ENCODE results near the gene TJP3.

The TJP3 gene

DNA sequence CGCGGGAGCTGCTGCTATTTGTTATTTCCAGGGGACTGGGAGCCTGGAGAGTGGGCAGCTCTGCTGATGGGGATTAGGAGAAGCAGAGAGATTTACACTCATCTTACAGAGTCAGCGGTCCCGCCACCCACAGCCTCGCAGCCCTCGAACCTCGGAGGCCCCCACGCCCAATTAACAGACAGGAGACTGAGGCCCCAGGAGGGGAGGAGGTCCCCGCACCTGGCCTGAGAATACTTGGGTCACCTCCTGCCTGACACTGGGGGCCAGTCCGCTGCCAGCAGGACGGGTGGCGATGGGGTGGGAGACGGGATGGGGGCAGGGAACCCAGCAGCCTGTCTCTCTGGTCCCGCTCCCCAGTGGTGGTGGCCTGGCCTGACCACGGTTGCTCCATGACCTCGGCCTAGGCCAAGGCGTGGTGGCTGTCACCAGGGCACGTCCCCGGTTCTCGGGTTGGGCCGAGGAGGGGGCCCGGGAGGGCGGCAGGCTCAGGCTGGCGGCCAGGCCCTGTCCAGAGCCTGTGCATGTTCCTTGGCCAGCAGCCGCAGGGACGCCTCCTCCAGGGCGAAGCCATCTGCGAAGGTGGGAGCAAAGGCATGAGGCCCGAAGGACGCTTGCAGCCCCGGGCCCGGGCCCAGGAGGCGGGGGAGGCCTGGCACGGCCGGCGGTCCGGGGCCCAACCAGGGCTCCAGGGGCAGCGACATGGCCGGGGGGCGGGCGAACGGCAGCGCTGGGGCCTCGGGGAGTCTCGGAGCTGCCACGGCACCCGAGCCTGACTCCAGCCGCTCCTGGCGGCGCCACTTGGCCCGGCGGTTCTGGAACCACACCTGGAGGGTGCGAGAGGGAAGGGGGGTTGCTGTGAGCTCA, 62.2 kb downstream of the TJP3 start:
- DNase-seq = no peak

GRCh38 chr19:3771000-3771905, 63.1 kb downstream of the TJP3 start:
- no peak for DNase-seq

- DNase-seq = no peak
Observed at GRCh38 chr19:3771906-3772455, 63.8 kb downstream of the TJP3 start, which contains the start of gene RAX2. Gene RAX2, minus strand, starts transcription at chr19:3772228. Its CDS starts 486 bp downstream, at chr19:3771742.

DNA sequence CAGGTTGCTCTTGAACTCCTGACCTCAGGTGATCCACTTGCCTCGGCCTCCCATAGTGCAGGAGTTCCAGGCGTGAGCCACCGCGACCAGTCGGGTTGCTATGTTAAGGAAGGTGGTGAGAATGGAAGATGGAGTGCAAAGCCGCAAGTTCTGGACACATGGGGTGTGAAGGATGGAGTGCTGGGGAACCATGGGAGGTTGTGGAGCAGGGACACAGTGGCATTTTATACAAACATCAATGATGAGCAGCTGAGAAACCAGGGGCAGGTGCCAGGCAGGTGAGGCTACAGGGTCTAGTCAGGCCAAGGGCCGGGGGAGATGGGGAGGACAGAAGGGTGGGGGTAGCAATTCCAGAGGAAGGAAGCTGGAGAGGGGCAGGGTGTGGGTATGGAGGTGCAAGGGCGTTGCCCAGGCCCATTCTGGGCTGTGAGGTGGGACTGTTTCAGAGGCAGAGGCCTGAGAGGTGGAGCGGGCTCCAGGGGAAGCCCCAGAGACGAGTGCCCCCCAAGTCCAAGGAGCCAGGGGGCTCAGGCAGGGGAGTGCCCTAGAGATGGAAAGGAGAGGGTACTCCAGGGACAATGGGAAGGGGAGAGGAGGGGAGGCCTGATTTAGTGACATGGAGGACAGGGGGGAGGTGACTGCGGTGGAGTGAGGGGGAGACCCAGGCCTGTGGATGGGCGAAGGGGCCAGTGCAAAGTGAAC, 65.8 kb downstream of the TJP3 start:
- DNase-seq = no peak

- no peak for DNase-seq
Observed at GRCh38 chr19:3774621-3775373, 66.6 kb downstream of the TJP3 start.

DNA sequence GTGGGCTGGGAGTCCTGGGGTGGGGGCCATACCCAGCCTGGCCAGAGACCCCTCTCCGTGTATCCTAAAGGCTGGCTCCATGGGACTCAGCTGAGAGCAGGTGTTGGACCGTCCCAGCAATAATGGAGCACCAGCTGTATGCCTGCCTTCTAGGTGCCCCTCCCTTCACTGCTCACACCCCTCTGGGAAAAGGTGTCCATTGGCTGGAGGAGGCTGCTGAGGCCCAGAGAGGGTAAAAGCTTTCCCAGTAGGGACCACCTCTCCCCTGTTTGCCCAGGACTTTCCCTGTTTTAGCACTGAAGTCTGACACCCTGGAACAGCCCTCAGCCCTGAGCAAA, 67.2 kb downstream of the TJP3 start:
- DNase-seq = no peak

- no peak for DNase-seq
Observed at GRCh38 chr19:3775831-3776230, 67.6 kb downstream of the TJP3 start.

DNA sequence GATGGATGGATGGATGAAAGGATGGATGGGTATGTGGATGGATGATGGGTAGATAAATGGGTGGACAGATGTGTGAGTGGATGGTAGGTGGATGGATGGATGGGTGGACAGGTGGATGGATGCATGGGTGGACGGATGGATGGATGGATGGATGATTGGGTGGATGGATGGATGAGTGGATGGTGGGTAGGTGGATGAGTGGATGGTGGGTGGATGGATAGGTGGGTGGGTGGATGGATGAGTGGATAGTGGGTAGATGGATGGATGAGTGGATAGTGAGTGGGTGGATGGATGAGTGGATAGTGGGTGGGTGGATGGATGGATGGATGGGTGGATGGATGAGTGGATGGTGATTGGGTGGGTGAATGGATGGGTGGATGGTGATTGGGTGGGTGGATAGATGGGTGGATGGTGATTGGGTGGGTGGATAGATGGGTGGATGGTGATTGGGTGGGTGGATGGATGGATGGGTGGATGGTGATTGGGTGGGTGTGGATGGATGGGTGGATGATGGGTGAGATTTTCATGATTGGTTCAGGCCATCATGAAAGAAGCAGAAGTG, 68.4 kb downstream of the TJP3 start:
- no peak for DNase-seq

- DNase-seq = no peak
Observed at GRCh38 chr19:3778104-3778867, 70.1 kb downstream of the TJP3 start.

DNA sequence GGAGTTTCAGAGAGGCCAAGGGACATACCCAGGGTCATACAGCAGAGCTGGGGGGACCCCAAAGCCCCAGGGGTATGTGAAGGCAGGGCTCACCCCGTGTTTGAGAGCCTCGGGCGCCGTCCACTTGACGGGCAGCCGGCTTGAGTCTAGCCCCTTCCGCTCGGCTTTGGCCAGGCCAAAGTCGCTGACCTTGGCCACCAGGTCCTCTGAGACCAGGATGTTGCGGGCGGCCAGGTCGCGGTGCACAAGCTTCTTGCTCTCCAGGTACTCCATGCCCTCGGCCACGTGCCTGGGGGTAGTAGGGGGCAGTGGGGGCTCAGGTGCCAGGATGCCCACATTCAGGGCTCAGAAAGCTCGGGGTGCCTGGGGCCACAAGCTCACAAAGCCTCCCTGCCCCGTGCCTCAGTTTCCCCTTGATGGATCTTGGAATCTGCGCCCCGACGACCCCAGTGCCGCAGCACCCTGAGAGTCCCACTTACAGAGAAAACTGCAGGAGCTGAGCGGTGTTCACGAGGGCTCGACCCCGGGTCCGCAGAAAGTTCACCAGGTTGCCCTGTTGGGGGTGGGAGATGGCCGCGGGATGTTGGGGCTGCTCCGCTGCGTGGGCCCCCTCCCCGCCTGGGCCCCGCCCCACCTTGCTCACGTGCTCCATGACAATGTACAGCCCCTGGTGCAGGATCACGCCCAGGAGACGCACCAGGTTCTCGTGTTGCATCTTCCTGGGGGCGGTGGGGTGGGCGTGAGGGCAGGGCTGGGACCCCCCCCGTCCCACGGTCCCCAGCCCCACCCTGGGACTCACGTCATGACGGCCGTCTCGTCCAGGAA, 70.9 kb downstream of the TJP3 start:
- no peak for DNase-seq

DNA sequence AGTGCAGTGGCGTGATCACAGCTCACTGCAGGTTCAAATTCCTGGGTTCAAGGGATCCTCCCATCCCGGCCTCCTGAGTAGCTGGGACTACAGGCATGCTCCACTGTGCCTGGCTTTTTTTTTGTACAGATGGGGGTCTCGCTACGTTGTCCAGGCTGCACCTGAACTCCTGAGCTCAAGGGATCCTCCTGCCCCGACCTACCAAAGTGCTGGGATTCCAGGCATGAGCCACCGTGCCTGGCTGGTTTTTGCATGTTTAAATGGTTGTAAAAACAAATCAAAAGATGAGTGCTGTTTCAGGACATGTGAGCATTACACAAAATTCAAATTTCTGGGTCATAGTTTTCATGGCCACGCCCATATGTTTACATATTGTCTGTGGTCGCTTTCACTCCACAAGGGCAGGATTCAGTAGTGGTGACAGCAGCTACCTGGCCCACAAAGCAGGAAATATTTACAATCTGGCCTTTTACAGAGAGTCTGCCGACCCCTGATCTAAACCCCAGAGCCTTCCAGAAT, 72.7 kb downstream of the TJP3 start:
- DNase-seq = no peak

- no peak for DNase-seq
Observed at GRCh38 chr19:3781603-3782002, 73.4 kb downstream of the TJP3 start.

DNA sequence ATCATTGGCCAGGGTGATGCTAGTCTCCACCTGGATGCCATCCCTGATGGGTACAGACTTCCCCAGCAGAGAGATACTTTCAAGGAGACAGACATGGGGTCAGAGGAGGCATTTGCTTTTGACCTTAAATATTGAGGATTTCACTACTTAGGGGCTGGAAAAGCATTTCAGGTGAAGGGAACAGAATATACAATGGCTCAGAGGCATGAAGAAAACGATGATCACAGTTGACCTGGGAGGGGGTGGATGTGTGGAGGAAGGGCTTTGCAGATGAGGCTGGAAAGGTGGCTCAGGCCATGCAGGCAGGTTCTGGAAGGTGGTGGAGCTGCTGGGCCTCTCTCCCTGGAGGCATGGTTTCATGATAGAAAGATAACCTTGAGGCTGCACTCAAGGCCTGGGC, 74.1 kb downstream of the TJP3 start:
- no peak for DNase-seq

DNA sequence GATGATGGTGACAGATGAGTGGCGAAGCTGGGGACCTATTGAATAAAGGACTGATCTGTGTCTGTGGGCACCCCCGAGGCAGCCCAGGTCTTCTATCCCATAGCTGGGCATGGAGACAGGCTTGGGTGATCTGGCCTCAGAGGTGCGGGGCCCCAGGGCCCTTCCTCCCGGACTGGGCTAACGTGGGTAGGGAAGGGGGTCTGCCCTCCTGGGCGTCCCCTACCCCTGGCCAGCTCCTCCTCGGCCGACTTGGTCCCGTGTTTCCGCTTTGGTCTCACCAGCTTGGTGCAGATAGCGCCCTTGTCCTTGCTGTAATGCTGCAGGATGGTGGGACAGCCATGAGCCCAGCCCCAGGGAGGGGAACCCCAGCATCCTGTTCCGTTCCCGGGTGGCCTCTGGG, 74.7 kb downstream of the TJP3 start:
- no peak for DNase-seq

- DNase-seq = no peak
Observed at GRCh38 chr19:3783660-3784584, 75.7 kb downstream of the TJP3 start.

DNA sequence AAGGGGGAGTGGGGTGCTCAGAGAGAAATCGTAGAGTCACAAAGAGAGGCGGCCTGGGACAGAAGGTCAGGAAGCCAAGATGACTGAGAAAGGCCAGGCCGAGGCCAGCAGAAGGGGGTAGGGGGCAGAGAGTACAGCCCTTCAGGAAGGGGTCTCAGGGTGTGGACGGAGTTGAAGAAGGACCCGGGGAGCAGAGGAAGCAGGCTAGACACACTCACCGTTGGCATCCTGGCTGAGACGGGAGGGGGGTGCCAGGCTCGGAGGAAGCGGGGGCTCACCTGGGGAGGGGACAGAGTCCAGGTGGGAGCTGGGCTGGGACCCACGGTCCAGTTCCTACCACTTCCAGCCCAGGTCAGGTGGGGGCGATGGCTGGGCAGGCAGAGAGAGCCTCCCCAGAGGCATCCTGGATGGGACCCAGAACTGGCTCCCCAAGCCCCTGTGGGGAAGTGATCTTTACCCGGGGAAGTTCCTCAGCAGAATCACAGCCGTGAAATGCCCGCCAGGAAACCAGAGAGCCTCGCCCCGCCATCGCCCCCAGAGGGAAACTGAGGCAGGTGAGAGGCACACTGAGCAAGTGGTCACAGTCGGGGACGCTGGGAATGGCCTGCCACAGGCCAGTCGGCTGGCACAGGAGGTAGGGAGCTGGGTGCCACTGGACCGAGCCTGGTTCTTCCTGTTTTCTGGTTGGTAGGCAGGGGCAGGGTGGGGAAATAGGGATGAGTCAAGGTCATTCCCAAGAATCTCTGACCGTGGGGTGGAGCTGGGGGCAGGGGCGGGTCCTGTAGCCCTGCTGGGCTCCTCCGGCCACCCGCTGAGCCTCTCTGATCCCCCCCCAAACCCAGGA, 76.6 kb downstream of the TJP3 start:
- no peak for DNase-seq

- DNase-seq = no peak
Observed at GRCh38 chr19:3785451-3785937, 77.3 kb downstream of the TJP3 start.
